Spleen (tissue), 7 donors: ENCODE measurements around the gene PIK3CG.

Experiments
- POLR2A ChIP-seq, 3 donors: fragments of 450-650 bp; IDR thresholded peaks; one replicate each; pipeline ENCODE4 v1.5.1; 2017; ENCODE audit warnings: antibody characterized with exemption in 3 of 3, mild to moderate bottlenecking in 1 of 3
- POLR2AphosphoS5 ChIP-seq, 3 donors: sonication (generic); formaldehyde crosslinking; IDR thresholded peaks; one replicate each; pipeline ENCODE4 v1.5.1; 2017; ENCODE audit warnings: antibody characterized with exemption in 3 of 3
- TF ChIP-seq, protein P1 (sequence below), 11 experiments: fragments of 200-600 bp in 7 of 11; fragments of 450-650 bp in 4 of 11; sonication (generic) in 4 of 11; IDR thresholded peaks in 8 of 11; conservative IDR thresholded peaks in 3 of 11; 1 replicate in 7 of 11; 2 replicates in 4 of 11; pipeline versions ENCODE4 v1.4.0 to v1.8.0; 2016 to 2021; ENCODE audit warnings: antibody characterized with exemption in 11 of 11, inconsistent platforms in 4 of 11, mild to moderate bottlenecking in 1 of 11
- donor health status: DM: no; HTN: no; CAD: no; lungs with moderate emphysema.
- donor health status: DM: no; HTN: no; CAD: no.
- donor health status: DM: no; HTN: no; CAD: no.

DNA sequence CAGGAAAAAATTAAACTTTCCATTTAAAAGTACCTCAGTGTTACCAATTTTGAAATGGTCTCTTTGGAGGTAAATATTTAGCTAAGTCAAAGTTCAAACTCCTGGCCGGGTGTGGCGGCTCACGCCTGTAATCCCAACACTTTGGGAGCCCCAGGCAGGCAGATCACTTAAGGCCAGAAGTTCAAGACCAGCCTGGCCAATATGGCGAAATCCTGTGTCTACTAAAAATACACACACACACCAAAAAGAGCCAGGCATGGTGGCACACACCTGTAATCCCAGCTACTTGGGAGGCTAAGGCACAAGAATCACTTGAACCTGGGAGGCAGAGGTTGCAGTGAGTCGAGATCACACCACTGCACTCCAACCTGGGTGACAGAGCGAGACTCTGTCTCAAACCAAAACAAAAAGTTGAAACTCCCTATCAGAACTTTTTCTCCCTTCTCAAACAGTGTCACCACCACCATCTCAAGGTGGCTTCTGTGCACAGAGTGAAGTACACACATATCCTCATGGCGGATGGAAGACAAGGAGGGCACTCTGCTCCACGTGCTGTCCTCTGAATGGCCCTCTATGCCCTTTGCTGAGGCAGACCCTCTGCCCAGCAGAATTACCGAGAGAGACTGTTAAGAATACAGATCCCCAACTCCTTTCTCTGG lies 11.7 kb upstream of the PIK3CG start:
- TF ChIP-seq, protein P1, sequence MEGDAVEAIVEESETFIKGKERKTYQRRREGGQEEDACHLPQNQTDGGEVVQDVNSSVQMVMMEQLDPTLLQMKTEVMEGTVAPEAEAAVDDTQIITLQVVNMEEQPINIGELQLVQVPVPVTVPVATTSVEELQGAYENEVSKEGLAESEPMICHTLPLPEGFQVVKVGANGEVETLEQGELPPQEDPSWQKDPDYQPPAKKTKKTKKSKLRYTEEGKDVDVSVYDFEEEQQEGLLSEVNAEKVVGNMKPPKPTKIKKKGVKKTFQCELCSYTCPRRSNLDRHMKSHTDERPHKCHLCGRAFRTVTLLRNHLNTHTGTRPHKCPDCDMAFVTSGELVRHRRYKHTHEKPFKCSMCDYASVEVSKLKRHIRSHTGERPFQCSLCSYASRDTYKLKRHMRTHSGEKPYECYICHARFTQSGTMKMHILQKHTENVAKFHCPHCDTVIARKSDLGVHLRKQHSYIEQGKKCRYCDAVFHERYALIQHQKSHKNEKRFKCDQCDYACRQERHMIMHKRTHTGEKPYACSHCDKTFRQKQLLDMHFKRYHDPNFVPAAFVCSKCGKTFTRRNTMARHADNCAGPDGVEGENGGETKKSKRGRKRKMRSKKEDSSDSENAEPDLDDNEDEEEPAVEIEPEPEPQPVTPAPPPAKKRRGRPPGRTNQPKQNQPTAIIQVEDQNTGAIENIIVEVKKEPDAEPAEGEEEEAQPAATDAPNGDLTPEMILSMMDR (IDR thresholded peaks at IDR 0.05 in 8 of 11, conservative IDR thresholded peaks at IDR 0.05 in 3 of 11), result no peak
- TF ChIP-seq POLR2AphosphoS5 (IDR thresholded peaks at IDR 0.05) (no peak), POLR2A (IDR thresholded peaks at IDR 0.05) (no peak)
